ENCODE results near the gene MED8.

MED8 gene

DNA sequence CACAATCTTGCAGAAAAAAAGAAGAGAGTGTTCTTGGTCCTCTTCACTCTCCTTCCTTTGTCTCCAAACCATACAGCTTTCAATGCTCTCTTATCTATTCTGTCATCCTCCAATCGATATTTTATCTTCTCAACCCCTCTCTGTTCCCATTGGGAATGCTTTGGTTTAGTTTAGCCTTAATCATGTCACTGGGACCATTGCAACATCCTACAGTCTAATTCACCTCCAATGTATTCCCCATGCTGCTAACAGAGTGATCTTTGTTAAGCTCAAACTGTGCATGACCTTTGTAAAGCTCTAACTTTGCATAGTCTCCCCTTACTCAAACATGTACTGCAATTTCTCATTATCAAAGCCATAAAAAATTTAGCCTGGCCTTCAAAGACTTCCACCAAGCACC is 49.0 kb downstream of the MED8 start:
- peaks cover 4% of the 10 kb centered on the region for H3K4me1 ChIP-seq (ENCODE audit: insufficient read depth, insufficient read length)
- H3K9me3 ChIP-seq (ENCODE audit: insufficient read depth, low read length) = no peaks in the 10 kb centered on the region
- TF ChIP-seq YY1 (IDR thresholded peaks at IDR 0.05; ENCODE audit: insufficient read depth, insufficient read length) (no peak), ZNF274 (IDR thresholded peaks at IDR 0.05; ENCODE audit: low read depth, low read length) (no peak), SUZ12 (IDR thresholded peaks at IDR 0.05; ENCODE audit: extremely low read depth, insufficient read depth, insufficient read length) (no peak)
- H3K36me3 ChIP-seq (ENCODE audit: insufficient read depth, insufficient read length, low read length) = no peaks in the 10 kb centered on the region
- DNase-seq (ENCODE audit: low read depth, low spot score) = no peak
- H3K9ac ChIP-seq (ENCODE audit: insufficient read length, low read depth) = no peak overlapping the region
- no peak overlapping the region for H3K4me3 ChIP-seq (ENCODE audit: insufficient read length, low read depth)
- no peaks in the 10 kb centered on the region for H3K27me3 ChIP-seq (ENCODE audit: insufficient read depth, insufficient read length)

DNA sequence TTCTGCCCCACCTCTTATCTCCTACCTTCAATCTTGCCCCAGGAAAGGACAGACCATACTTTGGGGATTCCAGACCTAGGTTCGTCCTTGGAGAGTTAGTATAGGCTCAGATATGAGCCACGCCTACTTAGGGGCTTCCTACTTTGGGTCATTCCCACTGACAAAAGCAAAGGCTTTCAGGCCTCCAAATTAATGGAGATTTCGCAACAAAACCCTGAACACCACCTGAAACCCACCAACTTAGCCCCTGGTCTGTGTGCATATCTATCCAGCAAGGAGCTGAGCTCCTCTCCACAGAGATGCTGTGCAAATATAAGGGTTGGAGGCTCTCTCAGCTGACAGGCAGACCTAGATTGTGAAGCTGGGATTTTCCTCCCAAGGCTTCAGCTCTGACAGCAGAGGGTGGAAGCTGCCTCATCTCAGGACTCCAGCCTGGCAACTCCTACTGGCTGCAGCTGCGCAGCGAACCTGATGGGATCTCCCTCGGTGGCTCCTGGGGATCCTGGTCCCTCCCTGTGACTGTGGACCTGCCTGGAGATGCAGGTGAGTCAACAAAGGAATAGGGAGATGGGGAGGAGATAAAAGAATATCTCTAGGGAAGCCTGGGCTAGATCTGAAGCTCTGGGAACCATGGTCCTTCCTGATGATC is 49.9 kb downstream of the MED8 start:
- H3K9ac ChIP-seq (ENCODE audit: insufficient read length, low read depth) = no peak overlapping the region

DNA sequence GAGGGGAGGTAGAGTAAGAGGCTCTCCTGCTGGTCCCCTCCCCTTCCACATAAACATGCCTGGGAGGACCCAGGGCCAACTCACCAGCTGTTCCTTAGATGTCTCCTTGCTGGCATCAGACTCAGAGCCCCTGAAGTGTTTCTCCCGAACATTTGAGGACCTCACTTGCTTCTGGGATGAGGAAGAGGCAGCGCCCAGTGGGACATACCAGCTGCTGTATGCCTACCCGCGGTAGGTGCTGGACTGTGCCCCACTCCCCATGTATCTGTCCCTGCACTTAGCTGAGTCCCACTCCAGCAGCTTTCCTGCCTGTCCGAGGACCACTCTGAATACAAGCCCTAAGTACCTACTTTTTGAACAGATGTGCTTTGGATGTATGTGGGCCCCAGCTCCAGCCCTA is 51.6 kb downstream of the MED8 start:
- Histone ChIP-seq H3K4me1 (ENCODE audit: insufficient read depth, insufficient read length) (peaks cover 4% of the 10 kb centered on the region), H3K36me3 (ENCODE audit: insufficient read depth, insufficient read length, low read length) (no peaks in the 10 kb centered on the region), H3K4me3 (ENCODE audit: insufficient read length, low read depth) (no peak overlapping the region), H3K9ac (ENCODE audit: insufficient read length, low read depth) (no peak overlapping the region), H3K9me3 (ENCODE audit: insufficient read depth, low read length) (no peaks in the 10 kb centered on the region), H3K27me3 (ENCODE audit: insufficient read depth, insufficient read length) (no peaks in the 10 kb centered on the region)
- TF ChIP-seq SUZ12 (IDR thresholded peaks at IDR 0.05; ENCODE audit: extremely low read depth, insufficient read depth, insufficient read length) (no peak), ZNF274 (IDR thresholded peaks at IDR 0.05; ENCODE audit: low read depth, low read length) (no peak), YY1 (IDR thresholded peaks at IDR 0.05; ENCODE audit: insufficient read depth, insufficient read length) (no peak)
- no peak for DNase-seq (ENCODE audit: low read depth, low spot score)

More for the DNA sequence above, 49.9 kb downstream of the MED8 start:
- TF ChIP-seq ZNF274 (IDR thresholded peaks at IDR 0.05; ENCODE audit: low read depth, low read length) (no peak), YY1 (IDR thresholded peaks at IDR 0.05; ENCODE audit: insufficient read depth, insufficient read length) (no peak), SUZ12 (IDR thresholded peaks at IDR 0.05; ENCODE audit: extremely low read depth, insufficient read depth, insufficient read length) (no peak)
- DNase-seq (ENCODE audit: low read depth, low spot score) = no peak
- no peaks in the 10 kb centered on the region for H3K36me3 ChIP-seq (ENCODE audit: insufficient read depth, insufficient read length, low read length)
- H3K4me3 ChIP-seq (ENCODE audit: insufficient read length, low read depth) = no peak overlapping the region
- peaks cover 4% of the 10 kb centered on the region for H3K4me1 ChIP-seq (ENCODE audit: insufficient read depth, insufficient read length)
- no peaks in the 10 kb centered on the region for H3K27me3 ChIP-seq (ENCODE audit: insufficient read depth, insufficient read length)
- H3K9me3 ChIP-seq (ENCODE audit: insufficient read depth, low read length) = no peaks in the 10 kb centered on the region

DNA sequence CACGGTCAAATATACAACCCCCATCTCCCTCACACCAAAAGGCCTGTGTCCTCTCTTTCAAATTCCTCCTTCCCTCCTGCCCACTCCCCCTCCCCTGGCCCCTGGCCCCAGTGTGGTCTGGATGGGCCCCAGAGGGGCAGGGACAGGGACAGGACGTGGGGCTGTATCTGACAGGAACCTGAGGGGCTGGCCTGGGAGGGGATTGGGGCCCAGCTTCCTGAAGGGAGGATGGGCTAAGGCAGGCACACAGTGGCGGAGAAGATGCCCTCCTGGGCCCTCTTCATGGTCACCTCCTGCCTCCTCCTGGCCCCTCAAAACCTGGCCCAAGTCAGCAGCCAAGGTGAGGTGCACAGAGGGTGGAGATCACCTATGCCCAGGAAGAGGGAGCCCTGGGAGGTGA is 52.0 kb downstream of the MED8 start, which contains the start of gene MPL:
Gene MPL (plus strand): TSS at position 231 of the 400 bp plus-strand sequence. CDS start 31 bp downstream, at position 262.
- no peak for TF ChIP-seq YY1 (IDR thresholded peaks at IDR 0.05; ENCODE audit: insufficient read depth, insufficient read length)
- no peak for TF ChIP-seq SUZ12 (IDR thresholded peaks at IDR 0.05; ENCODE audit: extremely low read depth, insufficient read depth, insufficient read length)
- no peak for TF ChIP-seq ZNF274 (IDR thresholded peaks at IDR 0.05; ENCODE audit: low read depth, low read length)
- Histone ChIP-seq H3K9me3 (ENCODE audit: insufficient read depth, low read length) (no peaks in the 10 kb centered on the region), H3K36me3 (ENCODE audit: insufficient read depth, insufficient read length, low read length) (no peaks in the 10 kb centered on the region), H3K27me3 (ENCODE audit: insufficient read depth, insufficient read length) (no peaks in the 10 kb centered on the region), H3K9ac (ENCODE audit: insufficient read length, low read depth) (no peak within 1 kb of the TSS), H3K4me3 (ENCODE audit: insufficient read length, low read depth) (no peak within 1 kb of the TSS), H3K4me1 (ENCODE audit: insufficient read depth, insufficient read length) (peaks cover 4% of the 10 kb centered on the region)
- no peak for DNase-seq (ENCODE audit: low read depth, low spot score)

DNA sequence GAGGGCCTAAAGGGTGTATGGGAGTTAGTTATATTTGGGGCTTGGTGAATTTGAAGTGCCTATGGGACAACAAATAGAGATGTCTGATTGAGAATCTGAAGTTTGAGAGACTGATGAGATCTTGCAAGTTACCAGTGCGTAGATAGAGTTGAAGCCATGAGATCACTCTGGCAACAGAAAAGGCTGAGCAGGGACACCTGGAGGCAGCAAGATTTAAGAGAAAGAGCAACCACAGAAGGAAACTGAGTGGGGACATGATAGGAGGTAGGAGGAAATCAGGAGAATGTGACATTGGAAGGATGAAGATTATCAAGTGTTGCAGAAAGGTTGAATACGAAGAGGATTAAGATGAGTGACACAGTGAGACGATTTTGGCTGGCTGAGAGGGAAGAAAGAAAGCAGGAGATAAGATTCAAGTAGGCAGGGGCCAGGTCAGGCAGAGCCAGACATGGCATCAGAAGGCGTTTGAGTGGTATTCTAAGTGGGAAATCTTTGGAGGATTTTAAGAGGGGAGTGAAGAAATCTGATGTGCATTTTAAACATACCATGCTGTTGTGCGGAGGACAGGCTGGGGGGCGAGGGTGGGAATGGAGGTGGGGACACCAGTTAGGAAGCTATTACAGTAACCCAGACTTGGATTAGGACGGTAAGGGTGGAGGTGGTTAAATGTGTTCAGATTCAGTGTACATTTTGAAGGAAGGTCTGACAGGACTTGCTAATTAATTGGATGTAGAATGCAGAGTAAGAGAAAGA is 55.0 kb downstream of the MED8 start:
- TF ChIP-seq ZNF274 (IDR thresholded peaks at IDR 0.05; ENCODE audit: low read depth, low read length) (no peak), YY1 (IDR thresholded peaks at IDR 0.05; ENCODE audit: insufficient read depth, insufficient read length) (no peak), SUZ12 (IDR thresholded peaks at IDR 0.05; ENCODE audit: extremely low read depth, insufficient read depth, insufficient read length) (no peak)

More for the DNA sequence above, 55.0 kb downstream of the MED8 start:
- H3K9me3 ChIP-seq (ENCODE audit: insufficient read depth, low read length) = no peaks in the 10 kb centered on the region
- no peak overlapping the region for H3K9ac ChIP-seq (ENCODE audit: insufficient read length, low read depth)
- DNase-seq (ENCODE audit: low read depth, low spot score) = no peak
- no peaks in the 10 kb centered on the region for H3K36me3 ChIP-seq (ENCODE audit: insufficient read depth, insufficient read length, low read length)
- no peak overlapping the region for H3K4me3 ChIP-seq (ENCODE audit: insufficient read length, low read depth)
- H3K4me1 ChIP-seq (ENCODE audit: insufficient read depth, insufficient read length) = peaks cover 12% of the 10 kb centered on the region
- no peaks in the 10 kb centered on the region for H3K27me3 ChIP-seq (ENCODE audit: insufficient read depth, insufficient read length)
